ENCODE measurements around the gene IGFL4. TPM values are rescaled to one million over a fixed set of nuclear protein-coding genes. Genes with fewer than 3 reads are reported as not detected.

The IGFL4 gene
- polyA plus RNA-seq, 1 experiment = not detected

- TF ChIP-seq, protein P1, sequence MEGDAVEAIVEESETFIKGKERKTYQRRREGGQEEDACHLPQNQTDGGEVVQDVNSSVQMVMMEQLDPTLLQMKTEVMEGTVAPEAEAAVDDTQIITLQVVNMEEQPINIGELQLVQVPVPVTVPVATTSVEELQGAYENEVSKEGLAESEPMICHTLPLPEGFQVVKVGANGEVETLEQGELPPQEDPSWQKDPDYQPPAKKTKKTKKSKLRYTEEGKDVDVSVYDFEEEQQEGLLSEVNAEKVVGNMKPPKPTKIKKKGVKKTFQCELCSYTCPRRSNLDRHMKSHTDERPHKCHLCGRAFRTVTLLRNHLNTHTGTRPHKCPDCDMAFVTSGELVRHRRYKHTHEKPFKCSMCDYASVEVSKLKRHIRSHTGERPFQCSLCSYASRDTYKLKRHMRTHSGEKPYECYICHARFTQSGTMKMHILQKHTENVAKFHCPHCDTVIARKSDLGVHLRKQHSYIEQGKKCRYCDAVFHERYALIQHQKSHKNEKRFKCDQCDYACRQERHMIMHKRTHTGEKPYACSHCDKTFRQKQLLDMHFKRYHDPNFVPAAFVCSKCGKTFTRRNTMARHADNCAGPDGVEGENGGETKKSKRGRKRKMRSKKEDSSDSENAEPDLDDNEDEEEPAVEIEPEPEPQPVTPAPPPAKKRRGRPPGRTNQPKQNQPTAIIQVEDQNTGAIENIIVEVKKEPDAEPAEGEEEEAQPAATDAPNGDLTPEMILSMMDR (IDR thresholded peaks at IDR 0.05; ENCODE audit: low read depth, low read length) = peak; percentile 79
- Histone ChIP-seq H3K4me3 (ENCODE audit: low read depth, low read length) (peak overlapping the region; percentile 59), H3K9me3 (ENCODE audit: control insufficient read depth, insufficient read depth, low read length) (no peaks in the 10 kb centered on the region; the same call in 1 of the 2 replicates), H3K27me3 (ENCODE audit: control insufficient read depth, insufficient read depth, low read length) (peaks cover 18% of the 10 kb centered on the region), H3K27ac (ENCODE audit: low read depth, low read length) (no peak overlapping the region)
- DNase-seq (ENCODE audit: low read depth, low spot score) = peak; percentile 20
- POLR2A ChIA-PET = interaction anchor here (1.0 kb wide), 1 partner anchor 21 kb away, joined by 3 read pairs; the partner anchor contains the start of gene CCDC61
- CTCF ChIA-PET = interaction anchor here (0.6 to 4.8 kb wide), 16 partner anchors 9 to 248 kb away, joined by 3 to 52 read pairs (median 3); no protein-coding TSS in a partner anchor
These were observed 24.2 kb downstream of the IGFL4 start for GRCh38 chr19:46016426-46017094.

GRCh38 chr19:46015687-46016425 is 24.9 kb downstream of the IGFL4 start:
- Histone ChIP-seq H3K4me3 (ENCODE audit: low read depth, low read length) (peak overlapping the region; percentile 59), H3K27me3 (ENCODE audit: control insufficient read depth, insufficient read depth, low read length) (peaks cover 18% of the 10 kb centered on the region), H3K9me3 (ENCODE audit: control insufficient read depth, insufficient read depth, low read length) (no peaks in the 10 kb centered on the region; the same call in 1 of the 2 replicates), H3K27ac (ENCODE audit: low read depth, low read length) (no peak overlapping the region)
- CTCF ChIA-PET = interaction anchor here (1.0 to 4.8 kb wide), 7 partner anchors 10 to 66 kb away, joined by 3 to 52 read pairs (median 6); no protein-coding TSS in a partner anchor
- DNase-seq (ENCODE audit: low read depth, low spot score) = no peak
- TF ChIP-seq, protein P1 (IDR thresholded peaks at IDR 0.05; ENCODE audit: low read depth, low read length) = no peak
- POLR2A ChIA-PET = interaction anchor here (0.9 kb wide), 1 partner anchor 21 kb away, joined by 3 read pairs; the partner anchor contains the start of gene CCDC61

DNA sequence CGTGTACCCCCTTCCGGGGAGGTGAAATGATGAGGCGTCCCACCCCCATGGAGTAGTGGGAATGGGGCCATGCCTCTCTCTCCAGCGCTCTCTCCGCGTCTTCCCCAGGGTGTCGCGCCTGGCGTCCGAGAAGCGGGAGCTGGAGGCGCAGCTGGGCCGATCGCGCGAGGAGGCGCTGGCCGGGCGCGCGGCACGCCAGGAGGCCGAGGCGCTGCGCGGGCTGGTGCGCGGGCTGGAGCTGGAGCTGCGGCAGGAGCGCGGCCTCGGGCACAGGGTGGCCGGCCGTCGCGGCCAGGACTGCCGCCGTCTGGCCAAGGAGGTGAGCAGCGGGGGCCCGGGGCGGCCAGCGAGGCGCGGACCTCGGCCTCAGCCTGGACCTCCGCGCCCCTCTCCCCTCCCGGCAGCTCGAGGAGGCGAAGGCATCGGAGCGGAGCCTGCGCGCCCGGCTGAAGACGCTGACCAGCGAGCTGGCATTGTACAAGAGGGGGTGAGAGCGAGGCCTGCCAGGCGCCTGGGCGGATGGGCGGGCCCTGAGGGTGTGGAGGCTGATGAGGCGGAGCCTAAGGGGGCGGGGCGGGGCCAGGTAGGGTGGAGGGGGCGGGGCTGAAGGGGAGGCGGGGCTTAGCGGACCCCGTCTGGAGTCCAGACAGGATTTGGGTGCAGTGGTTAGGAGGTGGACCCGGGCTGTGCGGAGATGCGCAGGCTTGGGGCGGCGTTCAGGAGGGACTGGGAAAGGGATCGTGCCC is 25.7 kb downstream of the IGFL4 start:
- TF ChIP-seq, protein P1 (IDR thresholded peaks at IDR 0.05; ENCODE audit: low read depth, low read length) = no peak
- H3K27me3 ChIP-seq (ENCODE audit: control insufficient read depth, insufficient read depth, low read length) = peaks cover 18% of the 10 kb centered on the region
- H3K27ac ChIP-seq (ENCODE audit: low read depth, low read length) = no peak overlapping the region
- H3K4me3 ChIP-seq (ENCODE audit: low read depth, low read length) = 0 out of 2 replicates have a peak overlapping the region, but pooled peaks have one; percentile 7
- DNase-seq (ENCODE audit: low read depth, low spot score) = no peak
- ChIA-PET CTCF (no interaction called here), POLR2A (interaction anchor here (0.9 kb wide), 1 partner anchor 20 kb away, joined by 3 read pairs; the partner anchor contains the start of gene CCDC61)
- no peaks in the 10 kb centered on the region; the same call in 1 of the 2 replicates for H3K9me3 ChIP-seq (ENCODE audit: control insufficient read depth, insufficient read depth, low read length)

- TF ChIP-seq, protein P1 (IDR thresholded peaks at IDR 0.05; ENCODE audit: low read depth, low read length) = no peak
- no peaks in the 10 kb centered on the region; the same call in 1 of the 2 replicates for H3K9me3 ChIP-seq (ENCODE audit: control insufficient read depth, insufficient read depth, low read length)
- no peak for DNase-seq (ENCODE audit: low read depth, low spot score)
- POLR2A ChIA-PET = no interaction called here
- no peak overlapping the region for H3K27ac ChIP-seq (ENCODE audit: low read depth, low read length)
- H3K4me3 ChIP-seq (ENCODE audit: low read depth, low read length) = 0 out of 2 replicates have a peak overlapping the region, but pooled peaks have one; percentile 7
- CTCF ChIA-PET = no interaction called here
- H3K27me3 ChIP-seq (ENCODE audit: control insufficient read depth, insufficient read depth, low read length) = peaks cover 18% of the 10 kb centered on the region
These were observed 26.3 kb downstream of the IGFL4 start for GRCh38 chr19:46014534-46014933.

Measured in AG04450 (cell line).